ENCODE results near the gene TMEM45A.

Gene TMEM45A

DNA sequence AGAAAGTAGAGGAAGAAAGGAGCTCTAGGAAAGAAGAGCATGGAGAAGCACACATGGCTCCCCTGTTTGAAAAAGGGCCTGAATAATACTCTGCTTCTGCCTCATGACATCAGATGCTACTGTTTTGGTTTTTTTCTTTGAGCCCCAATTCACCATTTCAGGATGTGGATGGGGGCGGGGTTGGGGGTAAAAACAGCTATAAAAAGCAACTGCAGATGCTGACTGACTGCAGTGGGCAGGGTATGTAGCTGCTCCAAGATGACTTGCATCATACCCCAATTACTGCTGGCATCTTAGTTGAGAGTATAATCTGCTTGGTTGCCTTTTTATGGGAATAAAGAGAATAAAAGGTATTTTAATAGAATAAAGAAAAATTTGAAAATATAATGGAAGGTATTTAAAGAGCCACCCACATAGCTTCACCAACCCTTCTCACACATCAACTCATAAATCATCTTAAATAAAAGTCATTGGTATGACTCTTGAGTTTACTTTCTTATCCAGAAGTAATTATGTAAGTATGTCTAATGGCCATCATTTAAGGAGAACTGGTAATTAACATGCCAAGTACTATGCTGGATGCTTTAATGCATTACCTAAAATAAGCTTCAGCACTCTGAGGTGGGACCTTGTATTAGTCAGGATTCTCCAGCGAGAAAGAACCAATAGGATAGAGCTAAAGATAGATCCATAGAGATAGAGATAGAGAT, 36.4 kb upstream of the TMEM45A start:
- DNase-seq, result peak in 2 of 3 donors; percentile 48 to 60
- Histone ChIP-seq H3K27ac (ENCODE audit: insufficient read depth in 1 of 2, low read depth in 1 of 2, low read length in 2 of 2, poor library complexity in 1 of 2, severe bottlenecking in 2 of 2) (no peak overlapping the region), H3K4me1 (ENCODE audit: control extremely low read depth in 1 of 4, control insufficient read depth in 4 of 4, insufficient read depth in 4 of 4, low read length in 3 of 4) (peaks cover 0 to 9% (median 8%) of the 10 kb centered on the region in 4 experiments), H3K27me3 (replicated peaks in 2 of 5; ENCODE audit: control insufficient read depth in 4 of 5, insufficient read depth in 5 of 5, low read length in 4 of 5) (no peaks in the 10 kb centered on the region), H3K9me3 (ENCODE audit: control extremely low read depth in 1 of 5, control insufficient read depth in 4 of 5, insufficient read depth in 2 of 5, low read depth in 1 of 5, low read length in 4 of 5) (no peaks in the 10 kb centered on the region), H3K36me3 (ENCODE audit: control insufficient read depth in 4 of 4, insufficient read depth in 4 of 4, low read length in 3 of 4) (no peaks in the 10 kb centered on the region), H3K4me3 (ENCODE audit: control insufficient read depth in 1 of 7, extremely low read depth in 1 of 7, insufficient read depth in 4 of 7, low read depth in 2 of 7, low read length in 6 of 7) (no peak overlapping the region)
- ChIA-PET CTCF (interaction anchor here (1.0 to 2.6 kb wide), 5 partner anchors 9 to 136 kb away, joined by 3 to 11 read pairs (median 4); no protein-coding TSS in a partner anchor), POLR2A (interaction anchor here (0.6 kb wide), 1 partner anchor 296 kb away, joined by 4 read pairs; no protein-coding TSS in a partner anchor)
- WGBS (ENCODE audit: insufficient coverage), result 100% methylated on average over 1 of the region's 2 CpGs

- WGBS (ENCODE audit: insufficient coverage), result 100% methylated on average over 1 of the region's 1 CpG
- H3K4me1 ChIP-seq (ENCODE audit: control extremely low read depth in 1 of 4, control insufficient read depth in 4 of 4, insufficient read depth in 4 of 4, low read length in 3 of 4), result peaks cover 0 to 9% (median 8%) of the 10 kb centered on the region in 4 experiments
- H3K27me3 ChIP-seq (replicated peaks in 2 of 5; ENCODE audit: control insufficient read depth in 4 of 5, insufficient read depth in 5 of 5, low read length in 4 of 5), result no peaks in the 10 kb centered on the region
- H3K9me3 ChIP-seq (ENCODE audit: control extremely low read depth in 1 of 5, control insufficient read depth in 4 of 5, insufficient read depth in 2 of 5, low read depth in 1 of 5, low read length in 4 of 5), result no peaks in the 10 kb centered on the region
- CTCF ChIA-PET, result interaction anchor here (1.0 to 2.6 kb wide), 4 partner anchors 8 to 135 kb away, joined by 3 to 11 read pairs (median 5); no protein-coding TSS in a partner anchor
- no peak overlapping the region for H3K27ac ChIP-seq (ENCODE audit: insufficient read depth in 1 of 2, low read depth in 1 of 2, low read length in 2 of 2, poor library complexity in 1 of 2, severe bottlenecking in 2 of 2)
- no peak overlapping the region for H3K4me3 ChIP-seq (ENCODE audit: control insufficient read depth in 1 of 7, extremely low read depth in 1 of 7, insufficient read depth in 4 of 7, low read depth in 2 of 7, low read length in 6 of 7)
- no peaks in the 10 kb centered on the region for H3K36me3 ChIP-seq (ENCODE audit: control insufficient read depth in 4 of 4, insufficient read depth in 4 of 4, low read length in 3 of 4)
- DNase-seq, result no peak
- POLR2A ChIA-PET, result interaction anchor here (0.6 to 1.2 kb wide), 2 partner anchors 36 to 295 kb away, joined by 3 to 4 read pairs; partner anchors contain the start of gene TMEM45A
Observed at GRCh38 chr3:100456745-100457144, 35.7 kb upstream of the TMEM45A start.

DNA sequence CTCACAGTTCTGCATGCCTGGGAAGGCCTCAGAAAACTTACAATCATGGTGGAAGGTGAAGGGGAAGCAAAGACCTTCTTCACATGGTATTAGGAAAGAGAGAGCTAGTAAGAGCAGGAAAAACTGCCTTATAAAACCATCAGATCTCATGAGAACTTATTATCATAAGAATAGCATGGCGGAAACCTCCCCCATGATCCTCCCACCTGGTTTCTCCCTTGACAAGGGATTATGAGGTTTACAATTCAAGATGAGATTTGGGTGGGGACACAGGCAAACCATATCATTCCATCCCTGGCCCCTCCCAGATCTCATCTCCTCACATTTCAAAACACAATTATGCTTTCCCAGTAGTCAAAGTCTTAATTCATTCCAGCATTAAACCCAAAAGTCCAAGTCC, 34.6 kb upstream of the TMEM45A start:
- Histone ChIP-seq H3K4me1 (ENCODE audit: control extremely low read depth in 1 of 4, control insufficient read depth in 4 of 4, insufficient read depth in 4 of 4, low read length in 3 of 4) (peaks cover 0 to 9% (median 8%) of the 10 kb centered on the region in 4 experiments), H3K36me3 (ENCODE audit: control insufficient read depth in 4 of 4, insufficient read depth in 4 of 4, low read length in 3 of 4) (no peaks in the 10 kb centered on the region), H3K4me3 (ENCODE audit: control insufficient read depth in 1 of 7, extremely low read depth in 1 of 7, insufficient read depth in 4 of 7, low read depth in 2 of 7, low read length in 6 of 7) (no peak overlapping the region), H3K27ac (ENCODE audit: insufficient read depth in 1 of 2, low read depth in 1 of 2, low read length in 2 of 2, poor library complexity in 1 of 2, severe bottlenecking in 2 of 2) (no peak overlapping the region), H3K9me3 (ENCODE audit: control extremely low read depth in 1 of 5, control insufficient read depth in 4 of 5, insufficient read depth in 2 of 5, low read depth in 1 of 5, low read length in 4 of 5) (no peaks in the 10 kb centered on the region), H3K27me3 (replicated peaks in 2 of 5; ENCODE audit: control insufficient read depth in 4 of 5, insufficient read depth in 5 of 5, low read length in 4 of 5) (no peaks in the 10 kb centered on the region)
- ChIA-PET CTCF (interaction anchor here (1.0 to 2.6 kb wide), 2 partner anchors 119 to 132 kb away, joined by 3 to 11 read pairs; no protein-coding TSS in a partner anchor), POLR2A (interaction anchor here (1.2 kb wide), 1 partner anchor 35 kb away, joined by 3 read pairs; the partner anchor contains the start of gene TMEM45A)
- DNase-seq, result no peak
- WGBS (ENCODE audit: insufficient coverage), result no CpG with 5 or more reads among the region's 1 CpG

DNA sequence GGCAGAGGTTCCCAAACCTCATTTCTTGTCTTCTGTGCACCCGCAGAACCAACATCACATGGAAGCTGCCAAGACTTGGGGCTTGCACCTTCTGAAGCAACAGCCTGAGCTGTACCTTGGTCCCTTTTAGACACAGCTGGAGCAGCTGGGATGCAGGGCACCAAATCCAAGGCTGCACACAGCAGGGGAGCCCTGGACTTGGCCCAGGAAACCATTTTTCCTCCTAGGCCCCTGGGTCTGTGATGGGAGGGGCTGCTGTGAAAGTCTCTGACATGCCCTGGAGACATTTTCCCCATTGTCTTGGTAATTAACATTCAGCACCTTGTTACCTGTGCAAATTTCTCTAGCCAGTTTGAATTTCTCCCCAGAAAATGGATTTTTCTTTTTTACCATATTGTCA, 33.6 kb upstream of the TMEM45A start:
- Histone ChIP-seq H3K36me3 (ENCODE audit: control insufficient read depth in 4 of 4, insufficient read depth in 4 of 4, low read length in 3 of 4) (no peaks in the 10 kb centered on the region), H3K9me3 (ENCODE audit: control extremely low read depth in 1 of 5, control insufficient read depth in 4 of 5, insufficient read depth in 2 of 5, low read depth in 1 of 5, low read length in 4 of 5) (no peaks in the 10 kb centered on the region), H3K27me3 (replicated peaks in 2 of 5; ENCODE audit: control insufficient read depth in 4 of 5, insufficient read depth in 5 of 5, low read length in 4 of 5) (no peaks in the 10 kb centered on the region), H3K4me1 (ENCODE audit: control extremely low read depth in 1 of 4, control insufficient read depth in 4 of 4, insufficient read depth in 4 of 4, low read length in 3 of 4) (peaks cover 0 to 9% (median 8%) of the 10 kb centered on the region in 4 experiments), H3K27ac (ENCODE audit: insufficient read depth in 1 of 2, low read depth in 1 of 2, low read length in 2 of 2, poor library complexity in 1 of 2, severe bottlenecking in 2 of 2) (no peak overlapping the region), H3K4me3 (ENCODE audit: control insufficient read depth in 1 of 7, extremely low read depth in 1 of 7, insufficient read depth in 4 of 7, low read depth in 2 of 7, low read length in 6 of 7) (no peak overlapping the region)
- no peak for DNase-seq
- CTCF ChIA-PET, result no interaction called here
- 100% methylated on average over 1 of the region's 1 CpG for WGBS (ENCODE audit: insufficient coverage)
- POLR2A ChIA-PET, result no interaction called here

DNA sequence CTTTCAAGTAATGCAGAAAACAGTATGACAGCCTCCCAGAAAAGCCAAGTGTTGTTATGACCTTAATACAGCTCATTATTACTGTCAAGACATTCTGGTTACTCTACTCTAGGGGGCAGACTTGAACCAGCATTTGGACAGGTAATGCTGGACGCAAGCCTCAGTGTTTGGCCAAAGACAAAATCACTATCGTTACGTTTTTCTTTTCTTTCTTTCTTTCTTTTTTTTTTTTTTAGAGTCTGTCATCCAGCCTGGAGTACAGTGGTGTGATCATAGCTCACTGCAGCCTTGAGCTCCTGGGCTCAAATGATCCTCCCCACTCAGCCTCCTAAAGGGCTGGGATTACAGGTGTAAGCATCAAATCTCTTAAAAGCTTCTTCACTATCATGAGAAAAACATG, 29.4 kb upstream of the TMEM45A start:
- ChIA-PET POLR2A (interaction anchor here (0.7 kb wide), 1 partner anchor 88 kb away, joined by 3 read pairs; no protein-coding TSS in a partner anchor), CTCF (interaction anchor here (0.6 to 6.9 kb wide), 24 partner anchors 12 to 631 kb away, joined by 3 to 73 read pairs (median 4); partner anchors contain the start of genes LNP1 and TFG)
- peak; percentile 47 to 75 (median 72) for DNase-seq
- Histone ChIP-seq H3K9me3 (ENCODE audit: control extremely low read depth in 1 of 5, control insufficient read depth in 4 of 5, insufficient read depth in 2 of 5, low read depth in 1 of 5, low read length in 4 of 5) (peaks cover 0 to 9% (median 5%) of the 10 kb centered on the region in 5 experiments), H3K4me1 (ENCODE audit: control extremely low read depth in 1 of 4, control insufficient read depth in 4 of 4, insufficient read depth in 4 of 4, low read length in 3 of 4) (peaks cover 0 to 1% (median 0%) of the 10 kb centered on the region in 4 experiments), H3K4me3 (ENCODE audit: control insufficient read depth in 1 of 7, extremely low read depth in 1 of 7, insufficient read depth in 4 of 7, low read depth in 2 of 7, low read length in 6 of 7) (no peak overlapping the region), H3K27ac (ENCODE audit: insufficient read depth in 1 of 2, low read depth in 1 of 2, low read length in 2 of 2, poor library complexity in 1 of 2, severe bottlenecking in 2 of 2) (no peak overlapping the region), H3K36me3 (ENCODE audit: control insufficient read depth in 4 of 4, insufficient read depth in 4 of 4, low read length in 3 of 4) (no peaks in the 10 kb centered on the region), H3K27me3 (replicated peaks in 2 of 5; ENCODE audit: control insufficient read depth in 4 of 5, insufficient read depth in 5 of 5, low read length in 4 of 5) (no peaks in the 10 kb centered on the region)
- 0% methylated on average over 2 of the region's 3 CpGs for WGBS (ENCODE audit: insufficient coverage)

- 90% methylated on average over 3 of the region's 3 CpGs for WGBS (ENCODE audit: insufficient coverage)
- Histone ChIP-seq H3K27me3 (replicated peaks in 2 of 5; ENCODE audit: control insufficient read depth in 4 of 5, insufficient read depth in 5 of 5, low read length in 4 of 5) (no peaks in the 10 kb centered on the region), H3K9me3 (ENCODE audit: control extremely low read depth in 1 of 5, control insufficient read depth in 4 of 5, insufficient read depth in 2 of 5, low read depth in 1 of 5, low read length in 4 of 5) (peaks cover 0 to 15% (median 5%) of the 10 kb centered on the region in 5 experiments), H3K36me3 (ENCODE audit: control insufficient read depth in 4 of 4, insufficient read depth in 4 of 4, low read length in 3 of 4) (no peaks in the 10 kb centered on the region), H3K4me3 (ENCODE audit: control insufficient read depth in 1 of 7, extremely low read depth in 1 of 7, insufficient read depth in 4 of 7, low read depth in 2 of 7, low read length in 6 of 7) (no peak overlapping the region), H3K27ac (ENCODE audit: insufficient read depth in 1 of 2, low read depth in 1 of 2, low read length in 2 of 2, poor library complexity in 1 of 2, severe bottlenecking in 2 of 2) (no peak overlapping the region), H3K4me1 (ENCODE audit: control extremely low read depth in 1 of 4, control insufficient read depth in 4 of 4, insufficient read depth in 4 of 4, low read length in 3 of 4) (peaks cover 0 to 1% (median 0%) of the 10 kb centered on the region in 4 experiments)
- ChIA-PET CTCF (interaction anchor here (0.7 to 6.9 kb wide), 14 partner anchors 12 to 632 kb away, joined by 3 to 73 read pairs (median 4); partner anchors contain the start of gene TFG), POLR2A (no interaction called here)
- no peak for DNase-seq
Observed at GRCh38 chr3:100463646-100464155, 28.7 kb upstream of the TMEM45A start.

Measured in common myeloid progenitor, CD34-positive (primary cell).